NK-92 (cell line): ENCODE measurements around the gene KLRD1.
"Not testable (repeated sequence)": the region's sequence is repeated elsewhere in the genome, so short reads cannot be mapped to it uniquely, and the experiment has no call there.

Experiments used
- DNase-seq: peaks from one replicate; lab custom pipeline; 2025; ENCODE audit not compliant: unreplicated experiment; lab: John Stamatoyannopoulos, UW

The KLRD1 gene

GRCh38 chr12:10367714-10368113, 60.0 kb downstream of the KLRD1 start:
- DNase-seq, result not testable (repeated sequence)

DNA sequence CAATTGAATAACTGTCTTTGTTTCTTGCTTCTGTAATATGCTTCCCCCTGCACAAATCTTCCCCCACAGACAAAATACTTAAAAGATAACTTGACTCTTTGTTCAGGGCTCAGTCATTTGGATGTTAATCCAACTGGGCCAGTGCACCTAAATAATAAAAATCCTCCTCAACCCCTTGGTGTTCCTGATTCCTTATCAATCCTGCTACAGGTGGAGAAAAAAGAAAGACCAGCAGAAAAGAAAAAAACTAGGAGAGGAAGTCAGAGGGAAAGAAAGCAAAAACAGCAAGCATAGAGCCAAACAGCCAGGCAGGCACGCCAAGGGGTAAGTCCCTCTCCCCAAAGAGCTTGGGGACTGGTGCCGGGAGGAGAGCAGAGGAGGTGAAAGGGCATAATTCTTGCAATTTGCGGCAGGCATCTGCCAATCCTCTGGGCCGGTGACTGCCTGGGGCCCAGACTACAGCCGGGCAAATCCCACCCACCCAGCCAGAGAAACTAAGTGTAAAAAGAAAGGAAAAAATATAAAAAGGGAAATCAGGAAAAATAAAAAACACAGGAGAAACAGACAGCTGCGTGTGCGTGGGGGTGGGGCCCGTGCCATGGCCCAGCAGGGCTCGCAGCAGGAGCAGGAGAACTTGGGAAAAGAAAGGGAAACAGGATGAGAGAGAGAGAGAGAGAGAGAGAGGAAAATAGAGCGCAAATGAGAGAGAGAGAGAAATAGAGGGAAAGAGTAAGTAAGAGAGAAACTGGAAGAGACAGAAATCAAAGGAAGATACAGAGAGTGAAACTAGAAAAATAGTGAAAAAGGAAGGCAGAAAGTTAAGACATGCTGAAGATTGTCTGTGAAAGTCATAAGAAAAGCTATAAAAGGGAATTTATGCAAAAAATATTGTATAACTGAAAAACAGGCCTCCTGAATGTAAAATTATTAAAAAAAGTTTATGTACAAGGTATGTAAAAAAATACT, 60.8 kb downstream of the KLRD1 start:
- no peak for DNase-seq

- no peak for DNase-seq
Measured at GRCh38 chr12:10369557-10370415, 62.1 kb downstream of the KLRD1 start.

- not testable (repeated sequence) for DNase-seq
Measured at GRCh38 chr12:10371893-10372535, 64.3 kb downstream of the KLRD1 start.

DNA sequence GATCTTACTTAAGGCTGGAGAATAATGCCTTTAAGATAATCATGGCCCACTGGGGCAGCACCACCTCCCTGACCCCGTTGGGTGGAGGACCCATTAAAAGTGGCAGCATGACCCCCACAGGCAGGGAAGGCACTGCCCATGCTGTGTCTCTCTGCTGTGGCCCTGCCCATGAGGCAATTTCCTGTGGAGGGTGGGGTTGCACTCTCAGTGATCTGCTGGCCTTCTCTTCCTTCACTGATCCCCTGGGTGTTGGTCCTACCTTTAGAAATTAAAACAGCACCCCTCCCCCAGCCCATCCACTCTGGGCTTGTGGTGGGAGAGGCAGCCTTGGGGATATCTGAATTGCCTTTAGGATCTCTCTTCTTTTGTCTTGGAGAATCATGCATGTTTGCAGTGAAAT, 64.9 kb downstream of the KLRD1 start:
- DNase-seq, result no peak

- DNase-seq, result no peak
Measured at GRCh38 chr12:10374624-10375018, 67.0 kb downstream of the KLRD1 start.

GRCh38 chr12:10378737-10379136, 71.1 kb downstream of the KLRD1 start:
- DNase-seq, result not testable (repeated sequence)
